HPDE6-E6E7 (cell line): ENCODE data around the gene EXOSC2.

Experiments
- DNase-seq: peaks from one replicate; pipeline ENCODE4 v3.0.0; 2011; ENCODE audit warnings: missing footprints; ENCODE audit errors: extremely low spot score

Gene EXOSC2

DNA sequence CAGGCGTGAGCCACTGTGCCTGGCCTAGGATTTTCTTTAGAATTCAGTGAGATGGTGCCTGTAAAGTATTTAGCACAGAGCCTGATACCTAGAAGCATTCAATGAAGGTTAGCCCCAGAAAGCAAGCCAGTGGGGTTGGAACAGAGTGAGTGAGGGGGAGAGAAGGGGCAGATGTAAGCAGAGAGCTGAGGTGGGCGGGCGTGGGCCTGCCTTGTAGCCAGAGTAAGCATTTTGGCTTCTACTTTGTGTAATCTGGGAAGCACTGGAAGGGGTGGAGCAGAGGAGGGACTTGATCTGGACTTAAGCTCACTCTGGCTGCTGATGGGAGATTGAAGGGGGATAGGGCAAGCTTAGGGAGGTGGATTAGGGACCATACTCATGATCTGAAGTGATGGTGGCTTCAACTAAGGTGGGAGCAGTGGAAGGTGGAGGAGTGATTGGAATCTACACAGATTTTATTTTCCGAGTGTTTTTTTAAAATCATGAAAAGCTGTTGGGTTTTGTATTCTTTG lies 2.6 kb downstream of the EXOSC2 start:
- DNase-seq = no peak

DNA sequence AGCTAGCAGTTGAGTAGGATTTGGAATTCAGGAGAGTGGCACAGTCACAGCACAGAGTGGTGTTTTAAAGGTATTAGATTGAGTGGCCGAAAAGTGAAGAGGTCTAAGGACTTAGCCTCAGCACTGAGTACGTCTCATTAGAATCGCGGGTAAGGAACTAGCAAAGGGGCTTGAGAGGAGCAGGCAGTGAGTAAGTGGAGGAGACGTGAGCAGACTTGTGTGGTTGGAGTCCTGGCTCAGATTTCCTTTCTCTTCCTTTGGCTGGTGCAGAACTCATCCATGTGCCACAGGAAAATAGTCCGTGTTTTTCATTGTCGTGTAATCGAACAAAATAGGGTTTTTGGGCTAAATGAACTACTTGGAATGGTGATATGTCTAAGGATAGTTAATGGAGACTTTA lies 3.4 kb downstream of the EXOSC2 start:
- no peak for DNase-seq

DNA sequence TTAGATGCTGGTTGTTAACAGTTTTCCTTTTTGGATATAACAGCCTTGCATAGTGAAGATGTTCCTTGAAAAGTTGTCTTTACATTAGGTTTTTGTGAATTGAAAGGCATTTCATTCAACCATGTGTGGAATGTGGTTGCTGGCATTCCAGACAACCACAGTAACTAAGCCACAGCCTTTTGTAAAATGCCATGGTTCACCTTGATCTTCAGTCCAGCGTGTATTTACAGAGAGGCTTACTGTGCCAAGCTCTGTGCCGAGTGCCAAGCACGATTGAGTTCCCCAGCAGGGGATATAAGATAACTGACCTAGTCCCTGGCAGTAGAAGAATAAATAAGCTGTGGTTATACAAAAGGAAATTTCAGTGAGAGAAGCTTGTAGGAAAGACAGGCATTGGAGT lies 4.9 kb downstream of the EXOSC2 start:
- DNase-seq = no peak

DNA sequence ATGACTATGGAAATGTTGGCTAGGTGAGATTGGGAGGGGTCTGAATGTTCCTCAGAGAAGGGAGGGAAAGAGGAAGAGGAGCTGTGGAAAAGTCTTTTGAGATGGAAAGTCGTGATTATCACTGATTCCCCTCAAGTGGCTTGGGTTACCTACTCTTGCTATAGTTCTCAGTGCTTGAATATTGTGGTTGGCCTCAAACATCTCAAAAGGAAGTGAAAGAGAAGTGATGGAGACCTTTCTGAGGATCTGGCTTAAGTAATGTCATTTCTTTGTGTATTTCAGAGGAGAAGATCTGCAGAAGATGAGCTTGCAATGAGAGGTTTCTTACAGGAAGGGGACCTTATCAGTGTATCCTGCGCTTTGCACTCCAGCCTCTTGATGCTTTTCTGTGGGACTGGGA lies 5.5 kb downstream of the EXOSC2 start:
- no peak for DNase-seq

DNA sequence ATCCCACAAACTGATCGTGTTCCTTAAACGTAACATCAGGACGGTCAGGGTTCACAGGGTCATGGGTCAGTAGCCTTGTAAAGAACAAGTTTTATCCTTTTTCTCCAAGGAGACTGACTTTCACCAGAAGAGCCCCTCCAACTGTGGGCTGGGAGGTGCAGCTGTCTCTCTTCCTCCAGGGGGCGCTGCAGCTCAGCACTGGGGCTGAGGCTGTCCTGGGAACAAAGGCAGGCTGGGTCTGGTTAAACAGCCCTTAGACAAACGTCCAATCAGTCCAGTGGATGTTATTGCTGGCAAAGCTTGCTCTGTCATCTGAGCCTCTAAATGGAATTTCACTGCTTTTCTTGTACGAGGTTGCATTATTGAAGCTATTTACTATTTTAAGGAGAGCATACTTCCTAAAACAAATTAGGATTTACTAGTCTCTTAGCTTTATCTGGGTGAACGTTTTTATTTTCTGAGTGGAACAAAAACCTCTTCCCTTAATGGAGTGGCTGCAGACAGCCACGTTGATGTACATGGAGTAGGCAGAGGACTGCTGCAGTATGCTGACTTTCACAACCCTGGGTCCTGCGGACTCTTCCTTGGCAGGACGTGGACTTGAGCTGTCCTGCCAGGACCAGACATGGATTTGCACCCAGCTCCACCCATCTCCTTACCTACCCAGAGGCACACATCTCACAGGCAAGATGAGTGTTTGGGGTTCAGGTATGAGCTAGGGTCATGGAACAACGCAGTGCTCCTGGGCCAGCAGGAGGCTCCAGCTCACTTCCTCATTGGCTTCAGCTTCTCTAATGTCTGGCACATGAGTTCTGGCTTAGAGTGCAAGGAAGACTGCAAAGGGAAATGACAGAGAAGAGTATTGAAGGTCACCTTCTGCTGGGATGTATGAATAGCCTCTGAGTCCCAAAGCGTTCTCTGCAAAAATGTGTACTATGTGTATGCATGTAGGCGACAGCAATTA lies 7.8 kb downstream of the EXOSC2 start:
- no peak for DNase-seq

DNA sequence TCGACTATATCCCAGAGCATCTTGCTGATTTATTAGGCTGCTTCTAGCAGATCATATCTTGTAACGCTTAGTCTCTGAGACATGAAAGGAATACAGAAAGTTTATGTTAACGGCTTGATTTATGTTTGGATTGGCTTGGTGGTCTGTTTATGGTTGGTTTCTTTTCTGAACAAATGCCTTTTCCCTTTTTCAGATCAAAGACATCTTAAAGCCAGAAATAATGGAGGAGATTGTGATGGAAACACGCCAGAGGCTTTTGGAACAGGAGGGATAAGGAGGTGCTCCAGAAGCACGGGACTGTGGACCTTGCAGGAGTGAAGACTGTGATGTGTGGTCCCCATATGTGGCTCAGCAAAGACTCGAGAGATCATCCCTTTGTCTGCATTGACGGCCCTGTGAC lies 9.9 kb downstream of the EXOSC2 start:
- DNase-seq = no peak

DNA sequence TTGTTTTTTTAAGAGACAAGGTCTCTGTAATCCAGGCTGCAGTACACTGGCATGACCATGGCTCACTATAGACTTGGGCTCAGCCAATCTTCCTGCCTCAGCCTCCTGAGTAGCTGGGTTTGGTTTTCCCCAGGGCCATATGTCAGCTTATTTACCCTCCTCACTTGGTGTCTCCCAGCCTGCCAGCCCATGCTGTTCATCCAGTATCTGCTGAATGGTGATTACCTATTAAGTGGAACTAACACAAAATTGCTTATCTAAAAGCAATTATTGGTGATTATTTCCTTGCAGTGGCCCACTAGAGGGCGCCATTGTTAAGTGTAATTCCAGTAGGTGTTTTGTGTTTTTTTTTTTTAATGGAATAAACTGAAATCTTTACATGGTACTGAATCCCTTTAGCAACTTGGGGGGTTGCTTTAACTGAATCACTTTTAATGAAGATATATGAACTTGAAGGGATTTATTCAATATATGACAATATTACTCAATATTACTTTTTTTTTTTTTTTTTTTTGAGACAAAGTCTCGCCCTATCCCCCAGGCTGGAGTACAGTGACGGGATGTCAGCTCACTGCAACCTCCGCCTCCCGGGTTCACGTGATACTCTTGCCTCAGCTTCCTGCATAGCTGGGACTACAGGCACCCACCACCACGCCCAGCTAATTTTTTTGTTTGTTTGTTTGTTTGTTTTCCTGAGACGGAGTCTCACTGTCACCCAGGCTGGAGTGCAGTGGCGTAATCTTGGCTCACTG lies 13.8 kb downstream of the EXOSC2 start:
- no peak for DNase-seq

DNA sequence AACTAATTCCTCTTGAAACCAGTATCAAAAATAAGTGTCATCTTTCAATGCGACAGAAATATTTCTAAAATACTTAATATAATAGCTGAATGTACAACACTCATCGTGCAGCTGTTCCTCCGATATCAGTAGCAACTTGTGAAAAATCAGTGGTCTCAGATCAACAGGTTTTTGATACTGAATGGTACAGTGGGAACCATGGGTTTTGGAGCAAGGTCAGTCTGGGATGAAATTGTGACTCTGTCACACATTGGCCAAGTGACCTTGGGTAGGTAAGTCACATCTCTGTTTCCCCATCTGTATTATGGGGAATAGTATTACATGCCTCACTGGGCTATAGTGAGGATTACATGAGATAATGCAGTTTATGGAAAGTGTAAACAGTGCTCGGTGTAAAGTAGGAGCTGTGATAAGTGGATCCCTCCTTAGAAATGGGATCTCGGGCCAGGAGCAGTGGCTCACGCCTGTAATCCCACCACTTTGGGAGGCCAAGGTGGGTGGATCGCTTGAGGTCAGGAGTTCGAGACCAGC lies 17.3 kb downstream of the EXOSC2 start:
- DNase-seq = no peak

DNA sequence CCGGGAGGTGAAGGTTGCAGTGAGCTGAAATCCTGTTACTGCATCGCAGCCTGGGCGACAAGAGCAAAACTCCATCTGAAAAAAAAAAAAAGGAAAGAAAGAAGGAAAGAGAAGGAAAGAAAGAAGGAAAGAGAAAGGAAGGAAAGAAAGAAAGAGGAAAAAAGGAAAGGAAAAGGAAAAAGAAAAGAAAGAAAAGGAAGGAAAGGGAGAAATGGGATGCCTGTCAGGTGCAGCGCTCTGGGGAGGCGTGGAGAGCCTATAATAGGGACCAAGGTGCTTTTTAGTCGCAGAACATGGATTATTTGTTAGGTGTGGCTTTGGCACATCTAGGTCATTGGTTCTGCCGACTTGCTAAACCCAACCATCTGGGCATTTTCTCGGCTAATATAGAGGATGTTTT lies 17.9 kb downstream of the EXOSC2 start:
- DNase-seq = no peak

DNA sequence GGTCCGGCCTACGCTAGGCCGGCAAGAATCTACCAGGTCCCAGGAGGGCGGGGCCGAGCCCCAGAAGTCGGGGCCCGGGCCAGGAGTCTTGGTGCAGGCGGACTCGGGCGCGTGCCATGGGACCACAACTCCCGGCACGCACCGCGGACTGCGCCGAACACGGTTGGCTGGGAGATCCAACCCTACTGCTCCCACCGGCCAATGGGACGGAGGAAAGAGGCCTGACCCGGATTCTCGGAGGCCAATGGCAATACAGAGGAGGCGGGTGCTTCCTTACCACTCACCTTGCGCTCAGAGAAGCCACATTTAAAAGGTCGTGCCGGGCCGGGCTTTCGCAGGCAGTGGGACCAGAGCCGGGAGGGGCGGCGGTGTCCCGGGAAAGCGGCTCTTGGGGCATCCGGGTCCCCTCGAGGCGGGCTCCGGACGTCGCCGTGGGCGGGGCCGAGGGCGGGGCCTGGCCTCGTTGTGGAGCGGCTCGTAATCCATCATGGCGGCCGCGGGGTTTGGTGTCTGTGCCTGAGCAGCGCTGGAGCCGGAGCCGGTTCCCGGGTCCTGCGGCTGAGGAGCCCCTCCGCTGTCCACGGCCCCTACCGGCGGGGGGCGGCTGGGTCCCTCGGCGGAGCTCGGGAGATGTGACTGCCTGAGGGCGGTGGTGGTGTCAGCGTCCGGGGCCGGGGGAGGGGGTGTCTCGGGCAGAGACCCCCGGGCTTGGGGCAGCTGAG lies 19.1 kb downstream of the EXOSC2 start:
- DNase-seq = peak; percentile 98

DNA sequence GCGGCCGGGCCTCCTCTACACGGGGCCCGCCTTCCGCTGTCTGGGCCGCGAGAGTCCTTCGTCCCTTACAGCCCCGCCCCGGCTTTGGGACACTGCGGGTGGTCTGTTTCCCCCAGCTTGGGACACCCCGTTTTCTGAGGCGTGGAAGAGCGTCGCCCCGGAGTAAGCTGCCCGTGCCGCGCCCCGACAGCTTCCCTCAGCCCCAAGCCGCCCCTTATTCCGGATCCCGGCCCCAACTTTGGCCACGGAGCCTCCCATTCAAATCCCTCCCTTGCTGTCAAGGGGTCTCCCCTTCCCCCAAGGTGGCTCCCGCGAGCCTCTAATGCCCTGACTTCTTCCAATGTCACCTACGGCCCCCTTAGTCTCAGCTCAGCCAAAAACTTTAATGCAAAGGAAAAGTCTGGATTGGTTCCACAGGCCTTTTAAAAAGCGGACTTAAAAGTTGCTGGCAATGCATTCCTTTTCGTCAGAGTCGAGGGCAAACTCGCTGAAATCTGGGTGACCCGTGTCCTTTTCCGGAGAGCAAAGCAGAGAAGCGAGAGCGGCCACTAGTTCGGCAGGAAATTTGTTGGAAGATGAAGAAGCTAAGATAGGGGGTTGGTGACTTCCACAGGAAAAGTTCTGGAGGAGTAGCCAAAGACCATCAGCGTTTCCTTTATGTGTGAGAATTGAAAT lies 19.8 kb downstream of the EXOSC2 start:
- DNase-seq = no peak

DNA sequence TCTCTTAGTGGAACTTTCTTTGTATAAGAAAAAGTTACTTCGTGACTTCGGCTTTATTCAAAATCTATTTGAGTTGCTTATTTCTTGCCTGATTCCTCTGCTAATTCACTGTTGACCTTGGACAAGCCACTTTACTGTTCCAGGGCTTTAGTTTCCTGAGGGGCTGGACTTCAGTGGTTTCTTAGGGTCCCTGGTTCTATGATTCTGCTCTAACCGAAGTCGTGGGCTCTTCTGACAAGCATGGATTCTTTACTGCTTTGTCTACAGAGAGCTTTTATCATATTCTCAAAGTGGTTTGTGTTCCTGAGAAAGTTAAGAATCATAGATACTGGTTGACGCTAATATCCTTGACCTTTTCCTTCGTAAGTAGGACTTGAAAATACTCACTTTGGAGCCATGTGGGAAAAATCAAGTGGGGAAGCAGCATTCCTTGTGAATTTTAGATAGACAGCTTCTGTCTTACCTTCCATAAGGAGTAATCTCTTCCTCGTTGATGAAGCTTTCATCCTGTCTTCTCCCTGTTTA lies 21.1 kb downstream of the EXOSC2 start:
- DNase-seq = no peak

DNA sequence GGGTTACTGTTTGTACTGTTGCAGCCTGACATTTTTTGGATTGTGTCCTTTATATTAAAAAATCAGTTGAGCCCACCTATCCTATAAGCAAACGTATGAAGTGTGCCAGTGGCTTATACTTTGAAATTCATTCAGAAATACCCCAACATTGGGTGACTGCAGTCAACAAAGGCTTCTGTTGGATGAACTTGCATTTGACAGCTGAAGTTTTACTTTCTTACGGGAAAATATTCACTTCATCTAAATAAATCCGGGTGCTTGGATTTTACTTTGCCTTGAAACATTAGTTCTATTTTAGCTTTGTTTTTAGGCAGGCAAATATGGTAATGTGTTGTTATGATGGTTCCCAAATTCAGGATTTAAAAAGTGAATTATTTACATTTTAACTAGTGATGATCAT lies 21.7 kb downstream of the EXOSC2 start:
- no peak for DNase-seq

DNA sequence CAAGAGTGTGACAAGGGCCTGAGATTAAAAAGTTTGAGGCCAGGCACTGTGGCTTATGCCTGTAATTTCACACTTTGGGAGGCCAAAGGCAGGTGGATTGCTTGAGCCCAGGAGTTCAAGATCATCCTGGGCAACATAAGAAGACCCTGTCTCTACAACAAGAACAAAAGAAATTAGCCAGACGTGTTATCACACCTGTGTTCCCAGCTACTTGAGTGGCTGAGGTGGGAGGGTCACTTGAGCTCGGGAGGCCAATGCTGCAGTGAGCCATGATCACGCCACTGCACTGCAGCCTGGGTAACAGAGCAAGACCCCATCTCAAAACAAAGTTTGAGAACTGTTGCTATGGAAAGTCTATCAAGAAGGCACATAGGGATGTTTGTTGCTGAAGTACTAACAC lies 25.0 kb downstream of the EXOSC2 start:
- no peak for DNase-seq

DNA sequence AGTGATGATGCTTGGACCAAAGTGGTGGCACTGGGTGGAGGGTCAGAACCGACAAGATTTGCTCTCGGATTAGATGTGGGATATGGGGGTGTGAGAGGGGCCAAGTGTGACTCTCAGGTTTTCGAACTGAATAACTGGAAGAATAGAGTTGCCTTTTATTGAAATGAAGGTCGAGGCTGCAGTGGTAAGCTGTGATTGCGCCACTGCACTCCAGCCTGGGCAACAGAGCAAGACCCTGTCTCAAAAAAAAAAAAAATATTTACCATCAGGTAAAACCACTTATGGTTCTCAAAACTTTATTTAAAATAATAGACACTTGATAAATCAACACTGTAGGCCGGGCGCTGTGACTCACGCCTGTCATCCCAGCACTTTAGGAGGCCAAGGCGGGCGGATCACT lies 27.2 kb downstream of the EXOSC2 start:
- no peak for DNase-seq

DNA sequence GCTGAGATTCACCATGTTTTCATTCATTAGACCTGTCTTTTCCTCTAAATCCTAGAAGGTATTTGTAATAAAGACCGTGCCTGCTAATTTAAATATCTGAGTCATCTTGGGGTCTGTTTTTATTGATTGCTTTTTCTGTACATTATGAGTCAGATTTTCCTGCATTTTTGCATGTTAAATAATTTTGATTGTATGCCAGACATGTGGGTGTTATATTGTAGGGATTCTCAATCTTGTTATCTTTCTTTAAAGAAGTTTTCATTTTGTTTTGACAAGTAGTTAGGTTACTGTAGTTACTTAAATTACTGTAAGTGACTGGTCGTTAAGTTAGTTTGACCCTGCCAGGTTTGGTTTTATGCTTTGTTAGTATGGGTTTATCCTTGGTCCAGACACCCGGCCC lies 35.1 kb downstream of the EXOSC2 start:
- no peak for DNase-seq

DNA sequence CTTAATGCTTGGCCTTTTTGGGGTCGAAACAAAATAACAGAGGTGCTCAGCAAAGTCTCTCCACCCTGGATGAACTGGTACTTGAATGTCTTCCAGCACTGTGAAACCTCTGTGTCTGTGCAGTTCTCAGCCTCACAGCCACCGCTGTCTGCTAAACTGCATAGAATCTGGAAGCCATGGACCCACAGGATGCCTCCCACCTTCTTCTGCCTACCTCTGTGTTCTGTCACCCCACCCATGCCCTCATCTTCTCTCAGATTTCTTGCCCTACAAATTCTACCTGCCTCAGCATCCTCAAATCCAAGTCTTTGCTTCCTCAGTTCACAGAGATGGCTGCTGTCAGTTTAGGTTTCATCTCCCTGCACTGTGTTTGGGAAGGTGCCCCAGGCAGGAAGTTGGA lies 35.6 kb downstream of the EXOSC2 start:
- no peak for DNase-seq

DNA sequence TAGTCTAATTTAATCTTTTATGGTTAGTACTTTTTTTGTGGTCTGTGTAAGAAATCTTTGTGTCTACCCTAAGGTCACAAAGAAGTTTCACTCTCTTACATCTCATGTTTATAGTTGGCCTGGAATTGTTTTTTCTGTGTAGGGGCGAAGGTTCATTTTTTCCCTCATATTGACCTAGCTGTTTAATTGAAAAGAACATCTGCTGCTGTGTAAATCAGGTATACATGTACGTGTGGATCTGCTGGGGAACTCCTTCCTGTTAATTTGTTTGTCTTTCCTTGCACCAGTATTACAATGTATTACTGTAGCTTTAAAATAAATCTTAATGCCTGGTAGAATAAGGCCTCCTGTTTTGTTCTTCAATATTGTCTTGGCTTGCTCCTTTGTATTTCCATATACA lies 37.8 kb downstream of the EXOSC2 start:
- no peak for DNase-seq

DNA sequence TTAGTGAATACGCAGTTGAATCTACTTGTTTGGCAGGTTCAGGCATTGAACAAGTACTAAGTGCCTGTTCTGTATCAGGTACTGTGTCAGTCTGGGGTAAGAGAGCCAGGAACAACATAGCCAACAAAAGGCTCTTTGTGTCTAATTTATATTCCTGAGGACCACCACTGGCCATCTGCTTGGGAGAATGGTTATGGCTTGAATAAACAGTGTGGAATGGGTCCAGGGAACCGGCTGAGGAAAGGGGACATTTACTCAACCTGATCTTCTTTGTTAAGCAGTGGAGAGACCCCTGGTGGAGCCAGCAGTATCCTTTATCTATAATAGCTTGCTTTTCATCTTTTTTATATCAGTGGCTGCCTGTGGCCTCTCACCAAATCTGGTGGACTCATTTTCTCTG lies 38.6 kb downstream of the EXOSC2 start:
- no peak for DNase-seq

DNA sequence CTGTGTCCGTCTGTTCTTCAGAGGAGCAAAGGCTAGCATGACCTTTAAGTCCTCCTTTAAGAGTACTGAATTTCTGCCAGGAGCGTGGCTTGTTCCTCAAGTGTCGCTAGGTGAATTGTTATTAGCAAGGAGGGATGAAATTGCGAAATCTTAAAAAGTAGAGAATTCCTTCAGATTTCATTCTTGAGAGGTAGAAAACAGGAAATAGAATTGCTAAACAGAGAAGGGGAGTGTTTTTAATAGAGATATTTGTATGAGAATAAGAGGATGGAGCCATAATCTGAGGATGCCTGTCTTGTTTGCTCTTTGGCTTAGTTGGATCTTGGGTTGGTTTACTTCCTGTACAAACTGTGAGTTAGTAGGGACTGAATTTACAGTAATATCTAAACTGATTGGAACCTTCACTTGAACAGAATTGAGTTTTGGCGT lies 39.2 kb downstream of the EXOSC2 start:
- DNase-seq = no peak

DNA sequence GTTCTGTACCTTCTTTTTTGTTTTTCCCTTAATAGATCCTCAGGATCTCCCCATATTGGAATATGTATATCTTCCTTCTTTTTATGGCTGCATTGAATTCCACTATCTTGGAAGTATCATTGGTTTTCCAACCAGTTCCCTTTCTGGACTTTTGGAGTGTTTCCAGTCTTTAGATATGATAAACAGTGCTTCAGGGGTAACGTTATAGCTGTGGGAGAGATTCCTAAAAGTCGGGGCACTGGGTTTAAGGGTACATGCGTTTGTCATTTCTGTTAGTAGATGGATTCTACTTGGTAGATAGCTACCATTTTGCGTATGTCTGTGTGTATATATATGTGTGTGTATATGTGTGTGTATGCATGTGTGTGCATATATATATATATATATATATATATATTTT lies 42.0 kb downstream of the EXOSC2 start:
- DNase-seq = no peak
